Esophagus muscularis mucosa (tissue), 4 donors: Measurements from ENCODE around the gene SLC35F3.

Source experiments
- CTCF ChIP-seq, 3 experiments: fragments of 200-600 bp in 2 of 3; fragments of 450-650 bp in 1 of 3; sonication (generic) in 2 of 3; IDR thresholded peaks; one replicate each; pipeline ENCODE4 v1.5.1; 2017 to 2019; ENCODE audit warnings: antibody characterized with exemption in 3 of 3, mild to moderate bottlenecking in 2 of 3, moderate library complexity in 1 of 3
- EP300 ChIP-seq: sonication (generic); formaldehyde crosslinking; IDR thresholded peaks from one replicate; pipeline ENCODE4 v1.6.1; 2017; ENCODE audit warnings: antibody characterized with exemption
- POLR2A ChIP-seq: fragments of 450-650 bp; IDR thresholded peaks from one replicate; pipeline ENCODE4 v1.6.1; 2017; ENCODE audit warnings: antibody characterized with exemption, moderate library complexity, mild to moderate bottlenecking, low read depth

DNA sequence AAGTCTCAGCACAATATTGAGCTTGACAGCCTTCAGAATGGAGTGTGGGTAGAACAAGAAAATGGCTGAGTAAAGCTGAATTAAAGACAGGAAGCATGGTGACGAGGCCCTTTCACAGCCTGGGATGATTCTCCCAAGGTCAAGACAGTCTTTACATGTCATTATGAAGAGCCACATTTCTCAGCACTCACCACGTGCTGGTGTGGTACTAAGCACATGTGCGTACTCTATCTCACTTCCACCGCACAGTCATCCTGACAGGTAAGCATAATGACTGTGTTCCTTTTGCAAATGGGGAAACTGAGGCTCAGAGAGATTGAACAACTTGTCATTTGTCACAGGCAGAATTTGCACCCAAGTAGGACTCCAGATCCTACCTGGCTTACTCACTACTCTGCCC lies 376.0 kb downstream of the SLC35F3 start:
- TF ChIP-seq CTCF (IDR thresholded peaks at IDR 0.05) = no peak
- no peak for TF ChIP-seq POLR2A
- no peak for TF ChIP-seq EP300
